SIG-M5 treated with dmso at 0.1 percent for 504 hours (cell line): ENCODE results near the gene SORBS1.

Source experiments
- DNase-seq: peaks from one replicate; lab custom pipeline; 2025; ENCODE audit not compliant: unreplicated experiment; lab: John Stamatoyannopoulos, UW

The SORBS1 gene

DNA sequence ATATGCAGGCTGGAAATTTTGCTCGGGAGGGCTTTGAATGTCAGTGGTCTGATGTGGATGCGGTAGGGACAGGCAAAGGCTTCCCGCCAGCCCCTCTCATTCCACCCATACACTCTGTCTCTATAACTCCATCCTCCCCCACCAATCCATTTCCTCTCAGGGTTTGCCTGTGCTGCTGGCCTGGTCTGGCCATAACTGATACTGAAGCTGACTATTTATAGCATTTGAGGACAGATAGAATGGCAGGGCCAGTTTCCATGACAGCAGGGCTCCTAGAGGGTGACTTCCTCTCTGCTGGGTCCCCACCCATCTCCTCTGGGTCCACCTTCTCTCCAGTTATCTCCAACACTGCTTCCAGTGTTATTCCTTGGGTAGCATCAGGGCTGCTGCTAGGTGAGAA is 263.8 kb downstream of the SORBS1 start:
- DNase-seq = no peak

DNA sequence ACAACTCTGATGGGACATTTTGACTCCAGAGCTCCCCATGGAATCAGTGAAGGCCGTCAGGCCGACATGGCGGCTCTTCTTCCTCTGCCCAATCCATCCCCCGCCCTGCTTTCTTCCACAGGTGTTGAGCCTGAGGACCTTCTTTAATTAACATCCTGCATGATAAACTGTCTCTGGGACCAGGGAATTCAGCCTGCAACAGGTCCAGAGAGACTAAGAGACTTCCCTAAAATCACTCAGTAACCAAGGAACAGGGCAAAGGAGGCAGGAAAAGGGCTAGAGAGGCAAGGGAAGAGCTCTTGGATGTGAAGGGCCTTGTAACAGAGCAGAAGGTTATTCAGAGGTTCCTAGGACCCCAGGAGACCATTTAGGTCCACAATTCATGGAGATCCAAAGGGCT is 264.4 kb downstream of the SORBS1 start:
- no peak for DNase-seq

DNA sequence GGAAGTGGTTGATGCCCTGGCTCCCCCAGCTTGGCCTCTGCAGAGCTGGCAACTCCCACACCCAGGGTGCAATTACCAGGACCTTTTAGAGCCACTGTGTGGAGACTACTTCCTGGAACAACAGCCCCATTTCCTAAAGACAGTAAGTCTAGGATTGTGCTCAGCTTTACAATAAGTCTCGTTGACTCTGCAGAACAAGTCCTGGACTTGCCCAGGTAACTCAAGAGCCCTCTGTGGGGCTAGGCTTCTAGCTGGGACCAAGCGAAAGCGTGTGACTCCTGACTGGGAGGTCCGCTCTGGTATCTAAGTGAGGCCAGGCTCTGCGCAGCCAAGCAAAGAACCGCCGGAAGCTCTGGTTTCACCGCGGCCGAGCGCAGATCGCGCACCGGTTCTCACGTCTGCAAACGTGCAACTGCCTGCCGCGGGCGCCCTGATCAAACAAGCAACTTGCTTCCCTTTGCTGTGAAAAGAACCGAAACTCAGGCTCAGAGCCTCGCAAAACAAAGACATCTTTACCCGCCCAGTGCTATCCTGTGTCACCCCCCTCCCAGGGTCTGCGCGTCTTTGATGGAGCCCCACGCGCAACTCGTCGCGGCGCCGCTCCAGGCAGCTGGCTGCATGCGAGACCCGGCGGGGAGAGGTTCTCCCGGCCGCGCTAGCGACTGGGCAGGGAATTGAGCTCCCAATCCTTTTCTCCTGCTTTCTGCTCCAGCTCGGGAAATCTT is 266.0 kb downstream of the SORBS1 start:
- DNase-seq = peak; percentile 37

DNA sequence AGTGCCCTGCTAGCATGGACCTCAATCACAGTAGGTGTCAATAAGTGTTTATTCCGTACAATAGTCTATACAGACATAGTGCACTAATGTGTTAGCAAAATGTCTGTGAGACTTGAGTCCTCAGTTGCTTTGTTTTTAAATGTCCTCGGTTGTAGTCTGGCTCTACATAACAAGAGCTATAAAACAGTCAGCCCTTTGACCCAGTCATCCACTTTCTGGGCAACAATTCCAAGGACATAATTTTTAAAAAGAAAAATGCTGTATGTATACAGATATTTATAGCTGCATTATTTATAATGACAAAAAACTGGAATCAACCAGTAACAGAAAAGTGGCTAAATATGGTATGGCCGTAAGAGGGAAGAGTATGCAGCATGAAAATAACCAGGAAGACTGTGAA is 267.5 kb downstream of the SORBS1 start:
- no peak for DNase-seq

DNA sequence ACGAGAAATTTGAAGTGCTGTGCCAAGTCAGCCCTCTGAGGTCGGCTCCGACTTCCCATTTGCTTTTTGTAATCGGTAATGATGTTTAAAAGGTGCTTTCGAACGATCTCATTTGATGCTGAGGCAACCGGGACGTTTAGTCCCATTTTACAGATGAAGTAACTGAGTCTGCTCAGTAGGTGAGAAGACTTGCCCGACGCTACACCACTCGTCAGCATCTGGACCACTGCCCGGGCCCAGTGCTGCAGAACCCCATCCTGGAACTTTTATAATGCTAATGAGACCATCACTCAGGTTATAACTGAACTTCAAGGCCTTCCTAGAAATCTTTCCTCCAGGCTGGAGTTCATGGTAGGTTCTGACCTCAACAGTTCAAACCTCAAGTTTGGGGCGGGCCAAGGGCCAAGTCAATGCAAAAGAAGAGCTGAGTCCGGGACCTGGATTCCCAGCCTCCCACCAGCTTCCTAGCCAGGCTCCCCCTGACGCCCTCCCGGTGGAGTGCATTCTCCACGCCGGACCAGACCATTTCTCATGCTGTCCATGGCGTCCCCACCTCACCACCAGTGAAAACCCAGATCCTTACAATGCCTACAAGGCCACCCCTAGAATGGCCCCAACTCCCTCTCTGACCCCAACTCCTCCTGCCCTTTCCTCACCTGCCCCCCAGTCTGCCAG is 269.7 kb downstream of the SORBS1 start:
- DNase-seq = no peak

- no peak for DNase-seq
Measured at GRCh38 chr10:95290461-95291364, 270.5 kb downstream of the SORBS1 start, which contains the start of gene PDLIM1. Gene PDLIM1, minus strand, starts transcription at chr10:95291003. Its CDS starts 88 bp downstream, at chr10:95290915.

DNA sequence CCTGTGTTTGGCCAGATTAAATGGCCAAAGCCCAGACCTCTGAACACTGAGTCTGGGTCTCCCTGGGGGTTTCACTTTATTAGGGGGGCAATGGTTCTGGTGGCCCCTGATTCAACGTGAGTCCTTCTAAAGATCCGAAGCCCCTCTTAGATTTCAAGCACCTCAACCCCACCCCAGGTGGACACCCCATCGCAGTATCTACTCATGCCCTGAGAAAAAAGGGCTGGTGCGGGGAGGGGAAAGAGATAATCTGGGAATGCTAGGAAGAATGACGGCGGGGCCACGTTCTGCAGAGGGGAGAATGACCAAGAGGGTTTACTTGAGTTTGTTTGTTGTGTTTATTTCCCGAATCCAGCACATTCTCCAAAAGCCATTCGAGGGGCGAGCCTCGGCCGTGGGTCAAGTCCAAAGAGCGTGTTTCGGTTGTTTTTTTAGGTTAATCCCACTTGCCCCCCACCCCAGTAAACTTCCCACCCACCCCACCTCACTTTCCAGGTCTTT is 271.2 kb downstream of the SORBS1 start:
- DNase-seq = no peak

- DNase-seq = no peak
Measured at GRCh38 chr10:95289003-95289920, 271.9 kb downstream of the SORBS1 start.

GRCh38 chr10:95288303-95288702 is 272.9 kb downstream of the SORBS1 start:
- no peak for DNase-seq

DNA sequence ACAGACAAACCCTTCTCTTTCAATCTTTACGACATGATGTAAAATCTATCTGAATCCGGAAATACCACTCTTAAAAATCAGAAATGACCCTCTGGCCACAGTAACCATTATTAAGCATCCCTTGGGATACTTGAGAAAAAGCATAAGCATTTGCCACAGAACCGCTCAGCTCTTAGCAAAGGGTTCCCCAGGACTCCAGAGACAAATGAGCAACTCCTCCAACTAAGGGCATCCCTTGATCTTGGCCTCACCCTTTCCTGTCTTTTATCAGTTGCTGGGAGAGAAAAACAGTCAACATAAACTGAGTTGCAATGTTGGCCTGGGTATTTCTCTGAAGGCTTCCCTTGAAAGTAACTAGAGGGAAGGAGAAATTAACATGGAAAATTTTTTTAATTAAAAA is 273.9 kb downstream of the SORBS1 start:
- no peak for DNase-seq

DNA sequence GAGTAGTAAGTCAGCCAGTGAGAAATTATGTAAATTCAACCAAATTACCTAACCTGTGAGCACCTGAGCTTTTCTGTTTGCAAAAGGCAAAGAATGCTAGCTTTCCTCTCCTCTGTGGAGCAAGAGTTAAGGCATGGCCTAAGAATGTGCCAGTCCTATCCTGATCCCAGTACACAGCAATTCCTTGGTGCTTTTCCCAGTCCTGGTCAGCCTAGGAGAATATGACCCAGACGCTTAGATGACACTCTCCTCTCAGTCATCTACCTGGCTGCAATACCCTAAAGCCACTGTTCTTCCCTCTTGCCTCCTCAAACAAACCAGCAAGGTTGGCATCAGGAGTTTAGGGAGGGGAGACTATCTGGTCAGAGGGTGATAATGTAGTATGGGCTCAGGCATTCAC is 274.5 kb downstream of the SORBS1 start:
- no peak for DNase-seq

GRCh38 chr10:95285556-95285955 is 275.6 kb downstream of the SORBS1 start:
- no peak for DNase-seq

DNA sequence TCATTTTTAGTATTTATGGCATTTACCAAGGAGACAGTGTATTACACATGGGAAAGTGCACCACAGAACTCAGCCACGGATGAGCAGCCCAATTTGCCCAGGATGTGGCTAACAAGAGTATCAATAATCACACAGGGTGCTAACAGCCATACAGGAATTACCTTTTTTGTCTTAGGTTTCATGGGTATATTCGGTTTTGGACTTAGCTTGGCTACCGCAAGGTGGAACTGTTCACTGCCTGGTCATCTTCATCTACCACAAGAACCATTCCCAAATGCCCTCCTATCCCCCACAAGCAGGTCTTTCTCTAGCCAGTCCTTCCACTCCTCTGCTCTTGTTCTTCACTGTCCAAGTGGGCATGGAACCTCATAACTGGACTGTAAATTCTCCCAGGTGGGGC is 276.4 kb downstream of the SORBS1 start:
- DNase-seq = no peak

- no peak for DNase-seq
Measured at GRCh38 chr10:95282107-95282506, 279.1 kb downstream of the SORBS1 start.

DNA sequence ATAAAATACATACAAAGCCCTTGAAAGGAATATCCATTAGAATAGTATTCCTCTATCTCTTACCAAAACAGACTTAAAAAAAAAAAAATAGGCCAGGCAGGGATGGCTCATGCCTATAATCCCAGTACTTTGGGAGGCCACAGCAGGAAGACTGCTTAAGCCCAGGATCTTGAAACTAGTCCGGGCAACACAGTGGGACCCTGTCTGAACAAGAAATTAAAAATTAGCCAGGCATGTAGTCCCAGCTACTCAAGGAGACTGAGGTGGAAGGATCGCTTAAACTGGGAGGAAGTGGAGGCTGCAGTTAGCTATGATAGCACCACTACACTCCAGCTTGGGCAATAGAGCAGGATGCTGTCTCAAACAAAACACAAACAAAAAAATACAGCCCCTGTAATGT is 280.0 kb downstream of the SORBS1 start:
- no peak for DNase-seq

DNA sequence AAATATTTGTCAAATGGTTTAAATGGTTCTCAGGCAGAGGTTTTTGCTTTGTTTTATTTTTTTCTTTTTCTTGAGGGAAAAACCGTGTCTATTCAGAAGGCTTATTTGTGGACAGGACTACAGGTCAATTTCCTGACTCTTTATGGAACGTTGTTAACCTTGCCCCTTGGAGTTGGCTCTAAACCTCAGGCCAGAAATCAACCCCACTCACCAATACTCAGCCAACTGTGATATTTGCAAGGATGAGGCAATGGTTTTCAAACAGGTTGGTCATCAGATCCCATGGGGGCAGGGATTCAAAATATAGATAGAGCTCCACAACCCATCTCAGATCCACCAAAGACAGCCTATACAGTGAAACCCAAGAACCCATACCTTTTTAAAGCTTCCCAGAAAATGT is 280.5 kb downstream of the SORBS1 start:
- DNase-seq = no peak

DNA sequence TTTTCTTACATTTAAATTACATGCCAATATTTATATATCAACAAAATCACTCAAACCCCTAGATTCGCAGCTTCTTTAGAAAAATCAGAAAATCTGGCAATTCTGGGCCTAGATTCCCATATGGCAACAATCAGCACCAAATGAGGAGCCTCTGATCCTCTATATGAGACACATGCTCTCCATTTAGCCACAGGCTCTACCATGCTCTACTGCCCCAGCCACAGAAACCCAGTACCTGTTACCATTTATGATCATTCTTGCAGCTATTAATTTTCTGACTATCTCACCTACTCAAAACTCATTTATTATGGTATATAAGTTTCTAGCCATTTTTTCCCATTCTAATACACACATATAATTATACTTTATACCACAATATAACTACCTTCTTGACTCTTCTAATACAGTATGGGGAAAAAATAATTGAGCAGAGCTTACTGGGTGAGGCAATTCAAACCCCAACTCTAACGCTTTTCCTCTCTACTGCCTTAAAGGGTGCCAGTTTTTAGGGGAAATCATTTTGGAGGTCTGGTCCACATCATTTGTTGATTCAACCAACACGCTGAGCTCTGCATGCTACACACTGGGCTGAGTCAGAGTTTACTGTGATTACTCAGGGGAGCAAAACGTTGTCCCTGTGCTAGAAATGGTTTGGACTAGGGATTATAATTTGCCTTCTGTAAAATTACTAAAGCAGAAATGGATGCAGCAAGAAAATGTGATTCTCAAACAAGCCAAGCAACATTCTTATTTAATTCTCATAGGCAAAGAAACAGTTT is 281.9 kb downstream of the SORBS1 start:
- DNase-seq = no peak

- DNase-seq = no peak
Measured at GRCh38 chr10:95278061-95278988, 282.8 kb downstream of the SORBS1 start.

DNA sequence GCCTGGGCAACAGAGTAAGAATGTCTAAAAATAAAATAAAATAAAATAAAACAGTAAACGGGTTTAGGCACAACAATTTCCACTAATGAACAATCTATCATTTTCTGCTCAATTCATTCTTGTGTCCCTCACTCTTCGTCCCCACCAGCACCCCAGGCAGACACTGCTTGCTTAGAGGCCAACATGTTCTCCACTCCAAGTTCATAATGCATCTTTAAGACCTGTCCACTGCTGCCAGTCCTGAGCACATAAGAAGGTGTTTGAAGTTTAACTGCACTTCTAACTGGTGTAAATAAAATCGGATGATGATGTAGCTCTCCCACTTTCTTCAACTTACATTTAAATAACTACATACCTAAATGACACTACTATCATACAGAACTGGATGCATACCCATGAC is 283.6 kb downstream of the SORBS1 start:
- DNase-seq = no peak
